GM10847 (cell line): Measurements from ENCODE around the gene MPZL3.

Experiments used
- POLR2A ChIP-seq: IDR thresholded peaks from 2 replicates; pipeline ENCODE4 v1.6.1; 2011; ENCODE audit not compliant: insufficient read length; ENCODE audit errors: extremely low read depth

MPZL3 gene

DNA sequence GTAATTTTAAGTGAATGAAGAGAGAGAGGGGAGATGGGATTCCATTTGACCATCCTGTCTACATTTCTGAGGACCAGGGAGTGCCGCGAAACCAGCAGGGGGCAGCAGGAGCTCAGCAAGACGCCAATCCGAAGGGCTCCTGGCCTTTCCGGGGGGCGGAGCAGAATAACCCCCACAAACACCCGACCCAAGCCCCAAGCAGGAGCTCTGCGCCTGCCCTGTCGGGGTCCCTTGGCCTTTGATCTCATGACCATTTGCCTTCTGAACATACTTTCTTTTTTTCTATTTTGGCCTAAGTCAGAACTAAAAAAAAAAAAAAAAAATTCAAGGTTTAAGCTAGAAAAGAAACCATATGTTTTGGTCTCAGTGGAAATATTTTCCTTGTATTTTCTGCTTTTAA lies 53.8 kb downstream of the MPZL3 start:
- no peak for TF ChIP-seq POLR2A

DNA sequence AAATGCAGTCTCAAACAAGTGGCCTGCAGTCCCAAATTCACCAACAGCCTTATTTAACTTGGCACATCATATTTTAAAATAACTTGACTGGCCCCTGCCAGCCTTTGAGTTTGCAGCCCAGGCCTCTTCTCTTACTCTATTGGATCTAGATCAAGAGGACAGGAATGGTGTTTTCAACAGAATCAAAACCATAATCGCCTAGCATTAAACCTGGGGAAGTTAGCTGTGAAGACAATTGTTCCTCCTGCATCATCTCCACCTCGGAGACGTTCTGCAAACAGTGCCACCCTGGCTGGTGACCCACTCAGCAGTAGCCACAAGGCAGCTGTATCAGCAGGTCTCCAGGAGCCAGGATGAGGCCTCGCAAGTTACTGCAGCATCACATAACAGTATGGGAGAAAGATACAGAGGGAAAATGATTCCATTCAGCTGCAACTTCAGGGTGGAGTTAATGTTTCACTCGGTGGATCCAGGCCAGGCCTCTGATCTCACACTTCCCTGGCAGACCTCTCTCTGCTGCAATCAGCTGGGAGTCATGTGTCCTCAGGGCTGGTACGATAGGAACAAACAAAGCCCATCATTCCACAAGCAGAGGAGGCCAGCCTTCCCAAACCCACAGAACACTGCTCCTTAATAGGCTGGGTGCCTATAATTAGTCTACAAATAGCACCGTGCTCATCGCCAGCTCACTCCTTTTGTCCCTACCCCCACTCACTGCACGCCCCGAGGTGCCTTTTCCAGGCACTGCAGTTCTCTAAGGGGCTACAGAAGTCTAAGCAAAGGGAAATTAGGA lies 57.1 kb downstream of the MPZL3 start:
- TF ChIP-seq POLR2A: no peak

- no peak for TF ChIP-seq POLR2A
Measured at GRCh38 chr11:118193910-118194566, 58.1 kb downstream of the MPZL3 start.

GRCh38 chr11:118186346-118187107 lies 65.6 kb downstream of the MPZL3 start:
- no peak for TF ChIP-seq POLR2A

- no peak for TF ChIP-seq POLR2A
Measured at GRCh38 chr11:118184784-118185579, 67.2 kb downstream of the MPZL3 start.

- TF ChIP-seq POLR2A: no peak
Measured at GRCh38 chr11:118180300-118180703, 71.9 kb downstream of the MPZL3 start.

DNA sequence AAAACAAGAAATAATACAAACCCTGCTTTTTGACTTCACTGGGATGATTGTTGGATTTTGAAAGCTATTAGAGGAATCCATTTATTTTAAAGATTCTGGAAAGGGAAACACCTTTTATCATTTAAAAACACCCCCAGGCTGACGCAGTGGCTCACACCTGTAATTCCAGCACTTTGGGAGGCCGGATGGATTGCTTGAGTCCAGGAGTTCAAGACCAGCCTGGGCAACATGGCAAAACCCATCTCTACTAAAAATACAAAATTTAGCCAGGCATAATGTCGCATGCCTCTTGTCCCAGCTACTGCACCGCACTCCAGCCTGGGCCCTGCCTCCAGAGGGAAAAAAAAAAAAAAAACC lies 75.4 kb downstream of the MPZL3 start:
- no peak for TF ChIP-seq POLR2A
